Panc1 (cell line): Measurements from ENCODE around the gene YWHAQ. TPM values are rescaled to one million over a fixed set of nuclear protein-coding genes. Genes with fewer than 3 reads are reported as not detected.

ENCODE experiments used
- ATAC-seq: fragments of 200-7000 bp; cut with Tn5 transposase; 2 replicates; pipeline ENCODE4 v1.9.1; 2020; ENCODE audit warnings: mild to moderate bottlenecking, moderate library complexity
- BruUV-seq: library from RNA; stranded (reverse); fragments of 400-500 nt; replicated peaks from 2 replicates; lab custom pipeline; 2021; lab: Mats Ljungman, UMichigan
- CTCF ChIA-PET: fragments of 300-600 bp; sonication (Branson Sonifier 250); formaldehyde crosslinking; loops from one replicate; lab custom pipeline; 2022; ENCODE audit warnings: antibody characterized with exemption; lab: Charles Lee
- POLR2A ChIA-PET: fragments of 300-600 bp; sonication (Branson Sonifier 250); formaldehyde crosslinking; loops from one replicate; lab custom pipeline; 2022; ENCODE audit warnings: antibody characterized with exemption; lab: Charles Lee
- DNase-seq: peaks from one replicate; pipeline ENCODE4 v3.0.0-alpha.2; 2010; ENCODE audit warnings: low read depth, low spot score
- H3K27ac ChIP-seq: 2 replicates; pipeline ENCODE4 v1.5.1; 2011; ENCODE audit warnings: mild to moderate bottlenecking, low read length, inconsistent platforms
- H3K27me3 ChIP-seq: fragments of 200-500 bp; sonication (Bioruptor generic); 2 replicates; pipeline ENCODE4 v1.6.0; 2014; ENCODE audit warnings: low read length, inconsistent platforms; ENCODE audit not compliant: control insufficient read depth, insufficient read depth
- H3K36me3 ChIP-seq: fragments of 200-500 bp; sonication (Bioruptor generic); 2 replicates; pipeline ENCODE4 v1.5.1; 2014; ENCODE audit warnings: inconsistent platforms, mild to moderate bottlenecking, low read length, moderate library complexity; ENCODE audit not compliant: control insufficient read depth, insufficient read depth
- H3K4me1 ChIP-seq: 2 replicates; pipeline ENCODE4 v1.5.1; 2011; ENCODE audit warnings: inconsistent platforms, mild to moderate bottlenecking, low read length, moderate library complexity; ENCODE audit not compliant: control insufficient read depth, insufficient read depth
- H3K4me3 ChIP-seq, 2 experiments: 2 replicates each; pipeline ENCODE4 v1.5.1; 2011 to 2012; ENCODE audit warnings: low read depth in 2 of 2, low read length in 2 of 2, mild to moderate bottlenecking in 2 of 2, inconsistent platforms in 1 of 2, moderate library complexity in 1 of 2
- H3K9me3 ChIP-seq: fragments of 200-500 bp; sonication (Bioruptor generic); 2 replicates; pipeline ENCODE4 v1.5.1; 2014; ENCODE audit warnings: low read depth, mild to moderate bottlenecking, inconsistent platforms, low read length, moderate library complexity; ENCODE audit not compliant: control insufficient read depth, insufficient read depth
- POLR2AphosphoS5 ChIP-seq: IDR thresholded peaks from 2 replicates; pipeline ENCODE4 v1.6.1; 2012; ENCODE audit warnings: mild to moderate bottlenecking, low read depth, low read length, moderate library complexity
- SIN3A ChIP-seq: IDR thresholded peaks from 2 replicates; pipeline ENCODE4 v1.6.1; 2012; ENCODE audit warnings: low read depth, mild to moderate bottlenecking, low read length, moderate library complexity, borderline replicate concordance; ENCODE audit not compliant: insufficient read depth
- TCF7L2 ChIP-seq: IDR thresholded peaks from 2 replicates; pipeline ENCODE4 v1.6.1; 2011; ENCODE audit warnings: mild to moderate bottlenecking, low read depth, low read length, inconsistent platforms
- in situ Hi-C: cut with HindIII; loops from 2 replicates; pipeline ENCODE4 v1.10.0; 2016; ENCODE audit warnings: low sequenced_read_pairs, low pct_unique_long_range_greater_than_20kb
- intact Hi-C: fragments of 100-400 bp; cut with micrococcal nuclease; formaldehyde crosslinking; loops from one replicate; pipeline ENCODE4 v1.10.0; 2022; ENCODE audit not compliant: unreplicated experiment
- total RNA-seq: library from RNA; stranded (reverse); gene quantifications from one replicate; pipeline ENCODE4 v1.2.1, GENCODE V29; 2021; ENCODE audit not compliant: unreplicated experiment
- TF ChIP-seq, protein P1 (sequence below), 2 experiments: IDR thresholded peaks; 2 replicates each; pipeline ENCODE4 v1.6.1; 2011 to 2012; ENCODE audit warnings: low read depth in 2 of 2, control low read depth in 1 of 2, low read length in 1 of 2, mild to moderate bottlenecking in 1 of 2, moderate library complexity in 1 of 2; ENCODE audit not compliant: insufficient read depth in 1 of 2
- TF ChIP-seq, protein P2 (sequence below): fragments of 450-650 bp; IDR thresholded peaks from 2 replicates; pipeline ENCODE4 v1.5.1; 2017; ENCODE audit warnings: mild to moderate bottlenecking

YWHAQ gene
- total RNA-seq, 1 experiment from 2014 or later, result 683 TPM

DNA sequence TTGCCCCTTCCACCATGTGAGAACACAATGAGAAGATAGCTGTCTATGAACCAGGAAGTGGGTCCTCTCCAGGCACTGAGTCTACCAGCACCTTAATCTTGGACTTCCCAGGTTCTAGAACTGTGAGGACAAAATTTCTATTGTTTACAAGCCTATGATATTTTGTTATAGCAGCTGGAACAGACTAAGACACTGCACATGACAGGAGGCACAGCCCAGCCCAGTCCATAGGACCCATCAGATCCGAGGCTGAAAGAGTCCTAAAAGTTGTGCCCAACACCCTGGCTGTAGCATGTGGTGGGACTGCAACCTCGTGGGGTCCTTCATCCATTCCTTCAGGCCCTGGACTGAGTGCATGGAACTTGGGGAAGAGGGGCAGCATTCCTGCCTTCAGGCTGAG lies 48.4 kb upstream of the YWHAQ start:
- intact Hi-C loops, result no loop called here
- Histone ChIP-seq H3K27me3 (no peaks in the 10 kb centered on the region), H3K9me3 (no peaks in the 10 kb centered on the region), H3K36me3 (no peaks in the 10 kb centered on the region), H3K4me1 (peaks cover 19% of the 10 kb centered on the region), H3K27ac (no peak overlapping the region), H3K4me3 (no peak overlapping the region)
- ChIA-PET POLR2A (no interaction called here), CTCF (no interaction called here)
- BruUV-seq, result no TSS peak
- in situ Hi-C loops, result no loop called here
- no peak for ATAC-seq
- TF ChIP-seq, protein P1, sequence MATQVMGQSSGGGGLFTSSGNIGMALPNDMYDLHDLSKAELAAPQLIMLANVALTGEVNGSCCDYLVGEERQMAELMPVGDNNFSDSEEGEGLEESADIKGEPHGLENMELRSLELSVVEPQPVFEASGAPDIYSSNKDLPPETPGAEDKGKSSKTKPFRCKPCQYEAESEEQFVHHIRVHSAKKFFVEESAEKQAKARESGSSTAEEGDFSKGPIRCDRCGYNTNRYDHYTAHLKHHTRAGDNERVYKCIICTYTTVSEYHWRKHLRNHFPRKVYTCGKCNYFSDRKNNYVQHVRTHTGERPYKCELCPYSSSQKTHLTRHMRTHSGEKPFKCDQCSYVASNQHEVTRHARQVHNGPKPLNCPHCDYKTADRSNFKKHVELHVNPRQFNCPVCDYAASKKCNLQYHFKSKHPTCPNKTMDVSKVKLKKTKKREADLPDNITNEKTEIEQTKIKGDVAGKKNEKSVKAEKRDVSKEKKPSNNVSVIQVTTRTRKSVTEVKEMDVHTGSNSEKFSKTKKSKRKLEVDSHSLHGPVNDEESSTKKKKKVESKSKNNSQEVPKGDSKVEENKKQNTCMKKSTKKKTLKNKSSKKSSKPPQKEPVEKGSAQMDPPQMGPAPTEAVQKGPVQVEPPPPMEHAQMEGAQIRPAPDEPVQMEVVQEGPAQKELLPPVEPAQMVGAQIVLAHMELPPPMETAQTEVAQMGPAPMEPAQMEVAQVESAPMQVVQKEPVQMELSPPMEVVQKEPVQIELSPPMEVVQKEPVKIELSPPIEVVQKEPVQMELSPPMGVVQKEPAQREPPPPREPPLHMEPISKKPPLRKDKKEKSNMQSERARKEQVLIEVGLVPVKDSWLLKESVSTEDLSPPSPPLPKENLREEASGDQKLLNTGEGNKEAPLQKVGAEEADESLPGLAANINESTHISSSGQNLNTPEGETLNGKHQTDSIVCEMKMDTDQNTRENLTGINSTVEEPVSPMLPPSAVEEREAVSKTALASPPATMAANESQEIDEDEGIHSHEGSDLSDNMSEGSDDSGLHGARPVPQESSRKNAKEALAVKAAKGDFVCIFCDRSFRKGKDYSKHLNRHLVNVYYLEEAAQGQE (IDR thresholded peaks at IDR 0.05; ENCODE audit: insufficient read depth in 1 of 2, low read depth in 2 of 2, low read length in 1 of 2), result no peak
- TF ChIP-seq POLR2AphosphoS5 (no peak), SIN3A (no peak), TCF7L2 (no peak)
- TF ChIP-seq, protein P2, sequence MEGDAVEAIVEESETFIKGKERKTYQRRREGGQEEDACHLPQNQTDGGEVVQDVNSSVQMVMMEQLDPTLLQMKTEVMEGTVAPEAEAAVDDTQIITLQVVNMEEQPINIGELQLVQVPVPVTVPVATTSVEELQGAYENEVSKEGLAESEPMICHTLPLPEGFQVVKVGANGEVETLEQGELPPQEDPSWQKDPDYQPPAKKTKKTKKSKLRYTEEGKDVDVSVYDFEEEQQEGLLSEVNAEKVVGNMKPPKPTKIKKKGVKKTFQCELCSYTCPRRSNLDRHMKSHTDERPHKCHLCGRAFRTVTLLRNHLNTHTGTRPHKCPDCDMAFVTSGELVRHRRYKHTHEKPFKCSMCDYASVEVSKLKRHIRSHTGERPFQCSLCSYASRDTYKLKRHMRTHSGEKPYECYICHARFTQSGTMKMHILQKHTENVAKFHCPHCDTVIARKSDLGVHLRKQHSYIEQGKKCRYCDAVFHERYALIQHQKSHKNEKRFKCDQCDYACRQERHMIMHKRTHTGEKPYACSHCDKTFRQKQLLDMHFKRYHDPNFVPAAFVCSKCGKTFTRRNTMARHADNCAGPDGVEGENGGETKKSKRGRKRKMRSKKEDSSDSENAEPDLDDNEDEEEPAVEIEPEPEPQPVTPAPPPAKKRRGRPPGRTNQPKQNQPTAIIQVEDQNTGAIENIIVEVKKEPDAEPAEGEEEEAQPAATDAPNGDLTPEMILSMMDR, result no peak
- DNase-seq, result no peak

DNA sequence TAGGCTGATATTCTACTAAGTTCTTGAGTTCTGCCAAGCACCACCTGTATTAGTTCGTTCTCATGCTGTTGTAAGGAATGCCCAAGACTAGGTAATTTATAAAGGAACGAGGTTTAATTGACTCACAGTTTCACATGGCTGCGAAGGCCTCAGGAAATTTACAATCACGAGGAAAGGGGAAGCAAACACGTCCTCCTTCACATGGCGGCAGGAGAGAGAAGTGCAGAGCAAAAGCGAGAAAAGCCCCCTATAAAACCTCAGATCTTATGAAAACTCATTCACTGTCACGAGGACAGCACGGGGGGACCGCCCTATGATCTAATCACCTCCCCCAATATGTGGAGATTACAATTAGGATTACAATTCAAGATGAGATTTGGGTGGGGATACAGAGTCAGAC lies 47.7 kb upstream of the YWHAQ start:
- DNase-seq (no peak), ATAC-seq (no peak)
- CTCF ChIA-PET, result interaction anchor here (0.6 kb wide), 1 partner anchor 9 kb away, joined by 6 read pairs; no protein-coding TSS in a partner anchor
- Histone ChIP-seq H3K9me3 (no peaks in the 10 kb centered on the region), H3K4me3 (no peak overlapping the region), H3K4me1 (peaks cover 21% of the 10 kb centered on the region), H3K36me3 (no peaks in the 10 kb centered on the region), H3K27me3 (no peaks in the 10 kb centered on the region), H3K27ac (no peak overlapping the region)
- in situ Hi-C loops, result no loop called here
- BruUV-seq, result no TSS peak
- POLR2A ChIA-PET, result no interaction called here
- TF ChIP-seq SIN3A, result no peak
- TF ChIP-seq, protein P1 (IDR thresholded peaks at IDR 0.05; ENCODE audit: insufficient read depth in 1 of 2, low read depth in 2 of 2, low read length in 1 of 2), result no peak
- TF ChIP-seq, protein P2, result no peak
- TF ChIP-seq TCF7L2, result no peak
- no peak for TF ChIP-seq POLR2AphosphoS5
- intact Hi-C loops, result no loop called here
